Prostate gland (tissue), 2 donors: Measurements from ENCODE around the gene CXCL9.
"Not testable (repeated sequence)": the region's sequence is repeated elsewhere in the genome, so short reads cannot be mapped to it uniquely, and the experiment has no call there.

Experiments
- POLR2A ChIP-seq: fragments of 450-650 bp; IDR thresholded peaks from one replicate; pipeline ENCODE4 v1.6.1; 2016; ENCODE audit warnings: antibody characterized with exemption, mild to moderate bottlenecking
- TF ChIP-seq, protein P1 (sequence below), 4 experiments: fragments of 200-600 bp in 2 of 4; fragments of 450-650 bp in 2 of 4; sonication (generic) in 2 of 4; IDR thresholded peaks; 1 replicate in 3 of 4; 2 replicates in 1 of 4; pipeline ENCODE4 v1.5.1; 2016 to 2019; ENCODE audit warnings: antibody characterized with exemption in 4 of 4, mild to moderate bottlenecking in 2 of 4, moderate library complexity in 2 of 4

DNA sequence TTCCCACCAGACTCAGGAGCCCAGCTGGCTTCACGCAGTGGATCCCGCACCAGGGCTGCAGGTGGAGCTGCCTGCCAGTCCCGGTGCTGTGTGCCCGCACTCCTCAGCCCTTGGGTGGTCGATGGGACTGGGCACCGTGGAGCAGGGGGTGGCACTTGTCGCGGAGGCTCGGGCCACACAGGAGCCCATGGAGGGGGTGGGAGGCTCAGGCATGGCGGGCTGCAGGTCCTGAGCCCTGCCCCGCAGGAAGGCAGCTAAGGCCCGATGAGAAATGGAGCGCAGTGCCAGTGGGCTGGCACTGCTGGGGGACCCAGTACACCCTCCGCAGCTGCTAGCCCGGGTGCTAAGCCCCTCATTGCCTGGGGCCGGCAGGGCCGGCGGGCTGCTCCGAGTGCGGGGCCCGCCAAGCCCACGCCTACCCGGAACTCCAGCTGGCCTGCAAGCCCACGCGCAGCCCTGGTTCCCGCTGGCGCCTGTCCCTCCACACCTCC is 43.3 kb upstream of the CXCL9 start:
- not testable (repeated sequence) for TF ChIP-seq POLR2A
- TF ChIP-seq, protein P1, sequence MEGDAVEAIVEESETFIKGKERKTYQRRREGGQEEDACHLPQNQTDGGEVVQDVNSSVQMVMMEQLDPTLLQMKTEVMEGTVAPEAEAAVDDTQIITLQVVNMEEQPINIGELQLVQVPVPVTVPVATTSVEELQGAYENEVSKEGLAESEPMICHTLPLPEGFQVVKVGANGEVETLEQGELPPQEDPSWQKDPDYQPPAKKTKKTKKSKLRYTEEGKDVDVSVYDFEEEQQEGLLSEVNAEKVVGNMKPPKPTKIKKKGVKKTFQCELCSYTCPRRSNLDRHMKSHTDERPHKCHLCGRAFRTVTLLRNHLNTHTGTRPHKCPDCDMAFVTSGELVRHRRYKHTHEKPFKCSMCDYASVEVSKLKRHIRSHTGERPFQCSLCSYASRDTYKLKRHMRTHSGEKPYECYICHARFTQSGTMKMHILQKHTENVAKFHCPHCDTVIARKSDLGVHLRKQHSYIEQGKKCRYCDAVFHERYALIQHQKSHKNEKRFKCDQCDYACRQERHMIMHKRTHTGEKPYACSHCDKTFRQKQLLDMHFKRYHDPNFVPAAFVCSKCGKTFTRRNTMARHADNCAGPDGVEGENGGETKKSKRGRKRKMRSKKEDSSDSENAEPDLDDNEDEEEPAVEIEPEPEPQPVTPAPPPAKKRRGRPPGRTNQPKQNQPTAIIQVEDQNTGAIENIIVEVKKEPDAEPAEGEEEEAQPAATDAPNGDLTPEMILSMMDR (IDR thresholded peaks at IDR 0.05), result not testable (repeated sequence)
